GM18505 (cell line): ENCODE results near the gene LMF2.

Experiments used
- ATAC-seq: cut with Tn5 transposase; IDR thresholded peaks from one replicate; pipeline ENCODE4 v1.9.1; 2021; ENCODE audit not compliant: unreplicated experiment
- POLR2A ChIP-seq: IDR thresholded peaks from 4 replicates; pipeline ENCODE4 v1.6.1; 2011; ENCODE audit warnings: borderline replicate concordance; ENCODE audit not compliant: insufficient read depth, insufficient read length; ENCODE audit errors: extremely low read depth

The LMF2 gene

GRCh38 chr22:50456466-50457234, 50.9 kb downstream of the LMF2 start:
- TF ChIP-seq POLR2A = no peak
- no peak for ATAC-seq

GRCh38 chr22:50456026-50456425, 51.5 kb downstream of the LMF2 start:
- no peak for ATAC-seq
- no peak for TF ChIP-seq POLR2A

DNA sequence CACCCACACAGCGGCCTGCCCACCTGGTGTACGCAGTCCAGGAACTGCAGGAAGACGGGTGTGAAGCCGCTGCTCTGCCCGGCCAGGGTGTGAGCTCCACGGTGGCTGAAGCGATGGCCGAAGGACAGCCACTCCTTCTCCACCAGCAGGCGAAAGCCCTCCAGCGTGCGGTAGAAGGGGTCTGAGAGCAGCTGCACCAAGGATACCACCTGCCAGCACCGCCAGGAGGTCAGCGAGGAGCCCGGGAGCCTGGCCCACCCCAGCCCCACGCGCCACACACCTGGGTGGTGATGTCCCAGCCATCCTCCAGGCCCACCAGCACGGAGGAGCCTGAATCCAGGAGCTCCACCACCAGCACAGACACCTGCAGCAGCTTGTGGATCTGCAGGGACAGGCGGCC, 52.3 kb downstream of the LMF2 start:
- no peak for ATAC-seq
- no peak for TF ChIP-seq POLR2A

- ATAC-seq = no peak
- TF ChIP-seq POLR2A = no peak
Measured at GRCh38 chr22:50454556-50455075, 52.9 kb downstream of the LMF2 start.
